NCI-H510A (cell line): ENCODE data around the gene PCGF3.
"Not testable (repeated sequence)": the region's sequence is repeated elsewhere in the genome, so short reads cannot be mapped to it uniquely, and the experiment has no call there.

Source experiments
- DNase-seq: peaks from one replicate; lab custom pipeline; 2025; lab: John Stamatoyannopoulos, UW

The PCGF3 gene

DNA sequence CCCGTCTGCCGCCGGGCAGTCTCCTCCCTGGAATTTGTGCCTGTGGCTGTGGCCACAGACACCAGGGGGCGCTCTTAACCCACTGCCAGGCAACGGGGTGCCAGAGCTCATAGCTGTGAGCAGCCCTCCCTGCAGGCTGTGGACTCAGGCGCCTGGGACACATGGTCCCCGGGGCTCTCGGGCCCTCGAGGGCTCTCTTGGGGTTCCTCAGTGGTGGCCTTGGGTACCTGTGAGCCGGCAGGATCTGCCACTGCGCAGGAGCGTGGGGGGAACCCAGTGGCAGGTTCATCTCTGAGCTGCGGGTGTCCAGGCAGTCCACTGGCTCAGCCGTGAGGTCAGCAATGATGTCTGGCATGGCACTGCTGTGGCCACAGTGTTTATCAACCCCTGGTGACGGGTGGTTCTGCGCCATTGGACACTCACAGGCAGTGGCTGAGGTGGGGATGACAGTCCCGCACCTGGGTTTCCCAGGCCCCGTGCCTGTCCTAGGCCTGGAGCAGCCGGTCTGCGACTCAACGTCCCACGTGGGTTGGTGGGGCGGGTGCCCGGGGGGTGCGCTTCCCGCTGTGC is 37.2 kb downstream of the PCGF3 start:
- DNase-seq: no peak

DNA sequence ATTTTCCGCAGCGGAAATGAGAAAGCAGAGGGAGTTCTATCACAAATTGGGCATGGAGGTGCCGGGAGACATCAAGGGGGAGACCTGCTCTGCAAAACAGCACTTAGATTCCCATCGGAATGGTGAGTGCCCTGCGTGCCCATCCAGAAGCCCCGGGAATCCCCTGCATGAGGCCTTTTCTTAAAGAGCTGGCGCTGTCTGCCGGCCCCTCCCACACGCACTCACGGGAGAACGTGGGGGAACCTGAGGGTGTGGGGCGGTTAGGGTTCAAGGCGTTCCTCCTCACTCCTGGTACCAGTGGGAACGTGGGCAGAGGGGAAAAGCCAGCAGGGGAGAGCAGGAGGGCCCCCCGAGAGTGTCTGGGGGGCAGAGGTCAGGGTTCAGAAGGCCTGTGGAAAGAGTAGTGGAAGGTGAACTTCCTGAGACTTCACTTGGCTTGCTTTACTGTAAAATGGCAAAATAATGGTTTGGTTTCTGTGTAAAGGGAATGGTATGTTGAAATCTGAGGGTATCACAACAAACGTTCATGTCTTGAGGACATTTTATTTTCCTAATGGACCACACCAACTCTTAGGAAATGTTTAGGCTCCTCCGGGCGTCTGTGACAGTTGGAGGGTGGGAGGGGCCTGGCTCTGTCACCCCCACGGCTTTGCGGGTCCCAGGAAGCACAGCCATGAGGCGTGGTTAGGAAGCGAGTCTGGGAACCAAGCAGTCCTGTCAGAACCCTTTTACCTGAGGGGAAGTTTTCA is 38.0 kb downstream of the PCGF3 start:
- no peak for DNase-seq

DNA sequence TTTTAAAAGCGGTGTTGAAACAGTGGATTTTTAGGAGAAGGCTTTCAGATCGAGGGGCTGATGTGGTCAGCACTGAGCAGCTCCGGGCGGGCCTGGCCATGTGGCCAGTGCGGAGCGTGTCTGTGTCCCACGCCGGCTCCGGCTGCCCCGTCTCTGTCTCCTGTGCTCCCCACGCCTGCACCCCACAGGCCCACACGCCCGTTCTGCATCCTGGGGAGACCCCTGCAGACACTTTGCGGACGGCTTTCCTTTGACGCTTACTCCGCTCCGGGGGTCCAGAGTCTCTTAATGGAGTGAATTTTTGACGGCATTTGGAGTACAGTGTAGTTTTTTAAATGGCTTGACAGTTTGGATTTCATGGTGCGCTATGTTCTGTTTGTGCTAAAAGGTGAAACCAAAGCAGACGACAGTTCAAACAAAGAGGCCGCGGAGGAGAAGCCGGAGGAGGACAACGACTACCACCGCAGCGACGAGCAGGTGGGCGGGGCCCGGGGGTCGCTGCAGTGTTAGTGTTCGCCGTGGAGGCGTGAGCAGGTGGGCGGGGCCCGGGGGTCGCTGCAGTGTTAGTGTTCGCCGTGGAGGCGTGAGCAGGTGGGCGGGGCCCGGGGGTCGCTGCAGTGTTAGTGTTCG is 38.7 kb downstream of the PCGF3 start:
- no peak for DNase-seq

DNA sequence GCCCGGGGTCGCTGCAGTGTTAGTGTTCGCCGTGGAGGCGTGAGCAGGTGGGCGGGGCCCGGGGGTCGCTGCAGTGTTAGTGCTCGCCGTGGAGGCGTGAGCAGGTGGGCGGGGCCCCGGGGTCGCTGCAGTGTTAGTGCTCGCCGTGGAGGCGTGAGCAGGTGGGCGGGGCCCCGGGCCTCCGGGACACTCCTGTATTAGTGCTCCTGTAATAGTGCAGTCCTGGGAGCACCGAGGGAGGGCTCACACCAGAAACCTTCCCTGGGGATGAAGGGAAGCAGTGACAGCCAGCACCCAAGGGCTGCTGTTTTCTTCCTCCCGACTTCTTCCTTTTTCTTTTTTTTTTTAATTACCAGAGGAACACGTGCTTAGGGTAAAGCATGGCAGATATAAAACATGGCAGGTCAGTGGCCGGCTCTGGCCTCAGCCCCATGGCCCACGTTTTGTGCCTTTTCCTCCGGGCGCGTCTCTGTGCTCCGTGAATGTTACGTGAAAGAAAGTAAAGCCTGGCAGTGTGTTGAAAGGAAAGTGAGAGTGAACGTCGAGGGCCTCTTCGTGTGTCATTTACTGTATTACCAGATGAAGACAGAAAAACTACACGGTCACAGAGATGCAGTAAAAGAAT is 42.0 kb downstream of the PCGF3 start:
- DNase-seq: no peak

DNA sequence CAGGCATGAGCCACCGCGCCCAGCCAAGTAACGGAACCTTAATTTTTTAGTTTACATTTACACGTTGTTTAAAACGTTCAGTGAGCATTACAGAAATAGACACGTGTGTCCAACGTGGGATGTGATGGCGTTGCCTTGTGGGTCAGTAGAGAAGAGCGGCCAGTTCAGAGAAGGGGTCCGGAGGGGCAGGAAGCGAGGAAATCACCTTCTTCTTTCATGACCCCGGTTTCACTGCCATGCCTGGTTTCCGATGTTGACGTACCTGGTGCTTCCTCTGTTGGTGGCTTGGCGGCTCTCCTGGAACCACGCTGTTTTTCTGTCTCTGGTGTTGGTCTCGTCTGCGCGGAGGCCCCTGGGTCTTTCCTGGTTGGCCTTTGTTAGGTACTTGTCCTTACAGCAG is 42.8 kb downstream of the PCGF3 start:
- no peak for DNase-seq

DNA sequence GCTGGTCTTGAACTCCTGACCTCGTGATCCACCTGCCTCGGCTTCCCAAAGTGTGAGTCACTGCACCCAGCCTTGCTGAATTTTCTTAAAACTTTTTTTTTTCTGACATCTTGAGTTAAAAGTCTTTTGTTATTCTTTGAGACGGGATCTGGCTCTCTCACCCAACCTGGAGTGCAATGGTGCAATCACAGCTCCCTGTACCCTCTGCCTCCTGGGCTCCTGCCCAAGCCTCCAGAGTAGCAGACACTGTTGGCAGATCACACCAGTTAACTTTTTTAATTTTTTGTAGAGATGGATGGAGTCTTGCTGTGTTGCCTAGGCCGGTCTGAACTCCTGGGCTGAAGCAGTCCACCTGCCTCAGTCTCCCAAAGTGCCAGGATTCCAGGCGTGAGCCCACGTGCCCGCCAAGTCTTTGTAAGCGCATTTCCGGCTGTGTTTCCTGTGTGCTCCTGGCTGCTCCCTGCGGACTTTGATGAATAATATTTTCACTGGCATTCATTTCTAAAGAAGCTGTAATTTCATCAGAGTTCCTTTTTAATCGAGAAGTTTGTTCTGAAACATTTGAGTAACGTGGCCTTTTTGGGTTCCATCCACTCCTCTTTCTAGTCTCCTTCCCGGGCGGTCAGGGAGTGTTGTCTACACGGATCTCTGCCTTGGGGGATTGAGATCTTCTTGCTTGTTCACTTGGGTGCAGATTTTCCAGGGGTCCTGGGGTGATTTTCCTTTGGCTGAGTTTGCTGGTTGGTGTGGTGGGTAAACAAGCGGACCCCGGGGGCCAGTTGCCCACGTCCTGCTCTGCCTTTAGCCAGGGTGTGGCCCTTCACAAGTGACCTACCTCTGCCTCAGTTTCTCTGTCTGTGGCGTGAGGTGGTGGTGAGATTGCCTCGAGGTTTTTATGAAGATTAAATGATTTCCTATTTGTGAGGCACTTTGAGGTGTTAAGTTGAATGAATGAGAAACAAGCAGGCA is 44.4 kb downstream of the PCGF3 start:
- no peak for DNase-seq

DNA sequence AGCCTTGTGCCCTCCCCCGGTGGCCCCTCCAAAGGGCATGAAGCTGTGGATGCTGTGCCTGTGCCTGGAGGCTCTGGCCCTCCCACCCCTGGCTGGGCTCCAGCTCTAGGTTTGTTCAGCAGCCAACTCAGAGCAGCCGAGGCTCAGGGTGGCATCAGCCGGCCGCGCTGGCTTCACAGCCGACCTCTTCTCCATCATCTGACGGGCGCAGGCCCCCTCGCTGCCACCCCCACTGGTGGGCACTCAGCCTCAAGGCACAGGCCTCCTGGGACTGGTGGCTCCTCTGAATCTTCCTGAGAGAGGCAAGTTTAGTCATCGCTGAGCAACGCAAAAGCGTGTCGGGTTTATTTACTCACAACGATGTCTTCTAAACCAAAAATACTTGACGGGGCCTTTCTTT is 46.0 kb downstream of the PCGF3 start:
- DNase-seq: no peak

DNA sequence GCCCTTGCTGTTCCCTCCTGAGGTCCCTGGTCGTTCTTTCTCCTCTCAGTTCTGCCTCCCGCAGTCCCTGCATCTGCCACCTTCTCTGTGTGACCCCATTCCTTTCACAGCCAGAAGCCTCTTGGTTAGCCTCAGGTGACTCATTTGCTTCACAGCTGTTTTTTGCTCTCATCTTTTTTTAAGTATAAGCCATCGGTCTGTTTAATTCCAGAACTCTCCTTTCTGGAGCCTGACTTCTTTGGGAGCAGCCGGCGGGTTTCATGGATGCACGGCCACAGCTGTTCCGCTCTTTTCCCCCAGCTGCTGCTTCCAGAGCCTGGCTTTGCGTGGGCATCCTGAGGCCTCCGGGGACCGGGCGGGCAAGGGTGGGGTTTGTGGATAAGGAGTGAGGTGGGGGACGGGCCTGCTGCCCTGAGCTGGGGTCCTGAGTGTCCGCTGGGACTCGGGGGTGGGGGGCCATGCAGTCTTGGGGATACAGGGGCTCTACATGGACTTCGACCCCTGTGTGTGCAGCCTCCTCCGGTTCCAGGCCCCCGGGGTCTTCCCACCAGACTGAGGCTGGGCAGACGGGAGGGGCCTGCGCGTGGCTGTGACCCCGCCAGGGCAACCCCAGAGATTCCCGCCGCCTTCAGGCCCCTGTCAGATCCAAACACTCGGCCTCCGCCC is 46.7 kb downstream of the PCGF3 start:
- no peak for DNase-seq

DNA sequence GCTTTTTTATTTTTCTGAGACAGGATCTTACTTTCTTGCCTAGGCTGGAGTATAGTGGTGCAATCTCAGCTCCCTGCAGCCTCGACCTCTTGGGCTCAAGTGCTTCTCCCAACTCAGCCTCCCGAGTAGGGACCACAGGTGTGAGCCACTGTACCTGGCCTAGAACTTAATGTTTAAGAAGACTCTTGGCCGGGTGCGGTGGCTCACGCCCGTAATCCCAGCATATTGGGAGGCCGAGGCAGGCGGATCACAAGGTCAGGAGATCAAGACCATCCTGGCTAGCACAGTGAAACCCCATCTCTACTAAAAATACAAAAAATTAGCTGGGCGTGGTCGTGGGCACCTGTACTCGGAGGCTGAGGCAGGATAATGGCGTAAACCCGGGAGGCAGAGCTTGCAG is 47.6 kb downstream of the PCGF3 start:
- DNase-seq: not testable (repeated sequence)

DNA sequence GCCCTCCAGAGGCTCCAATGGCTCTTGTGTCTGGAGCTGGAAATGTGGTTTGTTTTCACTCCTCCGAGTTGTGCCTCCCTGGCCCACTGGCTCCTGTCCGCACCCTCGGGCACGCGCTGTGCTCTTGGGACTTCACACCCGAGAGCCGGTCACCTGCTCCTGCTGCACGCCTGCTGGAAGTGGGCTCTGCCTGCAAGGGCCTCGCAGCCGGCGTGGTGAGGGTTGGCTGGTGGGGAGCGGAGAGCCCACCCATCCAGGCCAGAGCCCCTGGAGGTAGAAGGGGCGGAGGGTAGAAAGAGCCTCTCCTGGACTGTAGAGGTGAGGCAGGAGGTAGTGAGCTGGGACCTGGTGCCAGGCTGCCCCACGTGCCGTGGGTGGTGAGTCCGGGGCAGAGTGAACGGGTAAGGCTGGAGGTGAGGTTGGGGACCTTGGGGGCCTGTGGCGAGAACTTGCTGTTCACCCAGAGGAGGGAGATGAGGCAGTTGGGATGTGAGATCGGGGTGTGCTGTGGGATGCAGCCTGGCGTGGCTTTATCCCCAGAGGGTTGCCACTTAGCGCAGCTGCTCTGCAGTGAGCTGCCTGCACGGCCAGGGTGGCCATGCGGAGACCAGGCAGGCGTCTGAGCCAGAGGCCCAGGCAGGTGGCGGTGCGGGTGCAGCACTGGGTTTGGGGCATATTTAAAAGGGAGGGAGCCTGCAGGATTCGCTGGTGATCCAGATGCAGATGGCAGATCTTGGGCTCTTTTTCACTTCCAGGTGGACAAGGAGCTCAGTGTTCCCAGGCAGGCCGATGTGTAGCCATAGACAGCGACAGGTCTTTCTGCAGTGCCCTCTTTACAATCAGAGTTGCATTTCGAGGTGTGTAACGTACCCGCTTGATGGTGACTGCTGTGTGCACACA is 48.8 kb downstream of the PCGF3 start:
- DNase-seq: no peak

DNA sequence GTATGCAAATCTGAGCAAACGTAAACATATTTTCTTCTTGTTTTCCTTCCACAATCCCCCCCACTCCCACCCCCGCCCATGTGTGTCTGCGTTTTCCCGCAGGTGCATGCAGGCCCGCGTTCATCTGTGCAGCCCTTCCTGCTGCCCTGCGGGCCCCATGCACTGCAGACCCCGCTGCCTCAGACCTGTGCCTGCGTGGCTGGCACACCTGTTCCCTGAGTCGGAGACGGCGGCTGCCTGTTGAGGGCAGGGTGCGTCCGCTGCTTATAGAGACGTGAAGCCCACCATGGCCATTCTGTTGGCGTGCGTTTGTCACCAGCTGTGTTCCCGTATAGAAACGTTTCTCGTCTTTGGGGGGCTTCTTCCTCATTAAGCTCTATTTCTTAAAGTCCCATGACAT is 51.5 kb downstream of the PCGF3 start:
- DNase-seq: no peak

DNA sequence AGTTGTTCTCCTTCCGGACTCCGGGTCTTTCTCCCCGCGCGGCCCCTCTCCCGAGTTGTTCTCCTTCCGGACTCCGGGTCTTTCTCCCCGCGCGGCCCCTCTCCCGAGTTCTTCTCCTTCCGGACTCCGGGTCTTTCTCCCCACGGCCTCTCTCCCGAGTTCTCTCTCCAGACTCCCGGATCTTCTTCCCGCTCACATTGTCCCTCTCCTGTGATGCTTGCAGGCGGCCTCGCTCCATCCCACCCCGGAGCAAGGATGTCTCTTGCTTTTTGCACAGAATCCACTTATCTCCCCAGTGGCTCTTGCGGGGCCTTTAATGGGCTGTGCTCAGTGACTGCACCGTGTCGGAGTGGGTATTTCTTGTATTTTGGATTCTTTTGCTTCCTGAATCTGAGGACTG is 54.2 kb downstream of the PCGF3 start:
- not testable (repeated sequence) for DNase-seq

DNA sequence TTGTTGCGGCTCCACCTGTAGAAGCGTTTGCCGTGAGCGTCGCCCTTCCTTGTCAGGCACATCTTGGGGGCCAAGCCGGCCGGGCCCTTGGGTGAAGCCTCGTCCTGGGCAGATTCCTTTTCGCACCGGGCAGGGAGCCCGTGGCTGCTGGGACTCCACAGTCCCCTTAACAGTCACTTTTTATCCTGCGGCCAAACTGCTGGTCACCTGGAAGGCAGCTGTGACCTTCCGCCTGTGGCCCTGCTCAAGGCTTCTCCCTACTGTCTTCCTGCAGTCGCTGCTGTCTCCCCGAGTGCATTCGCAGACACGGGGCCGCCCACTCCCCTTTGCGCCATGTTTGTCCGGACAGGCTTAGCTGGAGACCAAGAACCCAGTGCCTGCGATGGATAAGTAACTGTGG is 55.0 kb downstream of the PCGF3 start:
- DNase-seq: no peak

DNA sequence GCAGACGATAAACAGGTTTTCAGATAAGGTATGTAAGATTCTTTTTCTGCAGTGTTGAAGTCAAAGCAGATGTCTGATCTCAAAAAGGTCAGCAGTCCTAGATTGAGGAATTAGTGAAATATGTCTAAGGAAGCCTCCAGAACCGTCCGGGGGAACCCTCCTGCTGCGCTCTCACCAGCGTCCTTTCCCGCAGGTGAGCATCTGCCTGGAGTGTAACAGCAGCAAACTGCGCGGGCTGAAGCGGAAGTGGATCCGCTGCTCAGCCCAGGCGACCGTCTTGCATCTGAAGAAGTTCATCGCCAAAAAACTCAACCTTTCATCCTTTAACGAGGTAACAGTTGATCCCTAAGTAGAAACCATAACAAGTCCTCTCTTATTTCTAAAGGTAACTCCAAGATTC is 55.5 kb downstream of the PCGF3 start:
- DNase-seq: no peak

DNA sequence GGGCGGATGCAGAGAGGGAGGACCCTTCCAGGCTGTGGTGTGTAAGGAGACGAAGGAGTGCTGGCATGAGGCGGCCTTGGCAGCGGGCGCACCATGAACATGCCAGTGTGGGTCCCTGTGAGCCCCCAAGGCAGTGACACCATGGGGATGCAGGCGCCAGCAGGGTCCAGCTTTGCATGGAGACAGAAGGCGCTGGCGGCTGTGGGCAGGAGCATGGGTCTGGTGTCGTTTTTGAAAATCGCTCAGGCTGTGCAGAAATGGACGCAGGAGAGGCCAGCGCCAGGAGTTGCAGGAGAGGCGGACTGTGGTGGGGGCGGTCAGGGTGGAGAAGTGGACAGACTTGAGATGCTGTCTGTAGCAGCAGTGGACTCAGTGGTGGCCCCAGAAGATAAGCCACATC is 56.1 kb downstream of the PCGF3 start:
- no peak for DNase-seq

DNA sequence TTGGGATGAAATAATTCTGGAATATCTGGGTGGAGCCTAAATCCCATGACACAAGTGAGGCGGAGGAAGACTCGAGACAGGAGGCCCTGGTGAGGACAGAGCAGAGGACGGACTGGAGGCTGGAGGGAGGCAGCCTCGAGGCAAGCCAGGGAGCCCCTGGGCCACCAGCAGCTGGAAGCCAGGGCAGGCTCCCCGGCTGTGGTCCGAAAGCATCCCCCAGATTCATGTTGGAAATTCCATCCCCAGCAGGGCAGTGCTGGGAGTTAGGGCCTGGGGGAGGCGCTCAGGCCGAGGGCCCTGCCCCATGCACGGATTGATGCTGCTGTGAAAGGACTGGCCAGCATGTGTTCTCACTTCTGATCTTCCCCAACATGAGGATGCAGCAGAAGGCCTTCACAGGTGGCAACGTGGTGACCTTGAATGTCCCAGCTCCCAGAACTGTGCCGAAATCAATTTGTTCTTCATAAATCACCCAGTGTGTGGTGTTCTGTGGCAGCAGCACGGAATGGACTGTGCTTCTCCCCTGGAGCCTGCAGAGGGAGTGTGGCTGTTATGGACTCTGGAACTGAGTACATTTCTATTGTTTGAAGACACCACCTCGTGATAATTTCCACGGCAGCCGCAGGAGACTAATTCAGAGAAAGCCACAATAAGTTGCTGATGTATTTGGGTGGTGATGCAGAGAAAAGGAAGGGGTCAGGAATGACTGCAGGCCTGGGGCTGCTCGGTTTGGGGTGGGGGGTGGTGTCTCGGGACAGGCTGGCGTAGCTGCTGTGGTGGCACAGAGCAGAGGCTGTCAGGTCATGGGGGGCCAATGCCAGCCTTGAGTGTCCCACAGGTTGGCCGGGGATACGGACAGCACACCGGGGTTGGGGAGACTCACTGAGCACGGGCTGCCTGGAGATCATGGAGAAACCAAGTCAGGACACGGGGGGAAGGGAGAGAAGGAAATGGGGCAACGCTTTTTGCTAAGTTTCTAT is 56.9 kb downstream of the PCGF3 start:
- DNase-seq: no peak

DNA sequence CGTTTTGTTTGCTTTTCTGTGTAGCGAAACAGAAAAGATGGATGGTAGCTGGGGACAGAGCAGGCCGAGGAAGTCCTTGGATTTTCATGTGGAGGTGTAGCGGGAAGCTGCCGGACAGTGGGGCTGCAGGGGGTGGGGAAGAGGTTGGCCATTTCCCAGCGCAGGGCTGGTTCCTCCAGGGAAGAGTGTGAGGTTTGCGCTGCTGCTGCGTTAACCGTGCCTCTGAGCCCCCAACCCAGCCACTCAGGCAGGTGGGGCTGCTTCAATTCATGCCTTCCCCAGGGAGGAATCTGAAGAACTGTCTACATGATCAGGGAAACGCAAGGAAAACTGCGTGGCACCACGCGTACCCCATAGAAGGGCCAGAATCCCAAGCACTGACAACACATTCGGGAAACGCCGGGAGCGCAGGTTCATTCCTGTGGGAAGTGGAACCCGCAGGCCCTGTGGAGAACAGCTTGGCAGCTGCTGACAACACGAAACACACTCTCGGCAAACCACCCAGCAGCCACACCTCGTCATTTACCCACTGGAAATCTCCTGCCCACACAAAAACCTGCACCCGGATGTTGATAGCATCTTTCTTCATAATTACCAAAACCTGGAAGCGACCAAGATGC is 57.7 kb downstream of the PCGF3 start:
- no peak for DNase-seq

DNA sequence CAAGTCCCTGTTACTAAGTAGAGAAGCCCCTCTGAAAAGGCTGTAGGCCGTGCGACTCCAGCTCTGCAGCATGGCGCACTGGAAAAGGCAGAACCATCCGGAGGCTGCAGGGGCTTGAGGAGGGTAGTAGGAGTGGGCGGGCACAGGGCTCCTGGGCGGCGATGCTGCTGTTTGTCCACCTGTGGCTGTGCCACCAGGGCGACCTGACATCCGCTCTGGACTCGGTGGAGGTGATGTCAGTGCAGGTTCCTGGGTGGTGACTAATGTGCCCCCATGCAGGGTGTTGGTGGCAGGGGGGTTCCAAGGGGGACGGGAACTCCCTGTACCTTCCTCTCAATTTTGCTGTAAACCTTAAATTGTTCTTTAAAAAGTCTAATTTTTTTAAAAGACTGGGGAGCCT is 58.3 kb downstream of the PCGF3 start:
- no peak for DNase-seq
